Activated naive CD8-positive, alpha-beta T cell treated with anti-CD3 and anti-CD28 coated beads for 36 hours (primary cell): ENCODE measurements around the gene SLC9A7. TPM values are rescaled to one million over a fixed set of nuclear protein-coding genes. Genes with fewer than 3 reads are reported as not detected.

ENCODE experiments used
- DNase-seq: peaks from one replicate; pipeline ENCODE4 v3.0.0; 2021
- H3K27ac Mint-ChIP-seq: one replicate; pipeline ENCODE4 v1.8.0; 2022; ENCODE audit warnings: mild to moderate bottlenecking, moderate library complexity, mixed read lengths
- H3K27me3 Mint-ChIP-seq: one replicate; pipeline ENCODE4 v1.8.0; 2022; ENCODE audit warnings: mild to moderate bottlenecking, mixed read lengths
- H3K36me3 Mint-ChIP-seq: one replicate; pipeline ENCODE4 v1.8.0; 2021; ENCODE audit warnings: mild to moderate bottlenecking, mixed read lengths
- H3K4me1 Mint-ChIP-seq: one replicate; pipeline ENCODE4 v1.8.0; 2021; ENCODE audit warnings: mixed read lengths
- H3K4me3 Mint-ChIP-seq: one replicate; pipeline ENCODE4 v1.8.0; 2022; ENCODE audit warnings: mild to moderate bottlenecking, moderate library complexity, mixed read lengths
- H3K9me3 Mint-ChIP-seq: one replicate; pipeline ENCODE4 v1.8.0; 2022; ENCODE audit warnings: mixed read lengths
- total RNA-seq, 2 experiments: library from RNA; stranded (reverse); gene quantifications; one replicate each; pipeline ENCODE4 v1.2.3, GENCODE V29; 2021

SLC9A7 gene
- total RNA-seq, 2 experiments from 2014 or later = 11.5 to 12.4 TPM

DNA sequence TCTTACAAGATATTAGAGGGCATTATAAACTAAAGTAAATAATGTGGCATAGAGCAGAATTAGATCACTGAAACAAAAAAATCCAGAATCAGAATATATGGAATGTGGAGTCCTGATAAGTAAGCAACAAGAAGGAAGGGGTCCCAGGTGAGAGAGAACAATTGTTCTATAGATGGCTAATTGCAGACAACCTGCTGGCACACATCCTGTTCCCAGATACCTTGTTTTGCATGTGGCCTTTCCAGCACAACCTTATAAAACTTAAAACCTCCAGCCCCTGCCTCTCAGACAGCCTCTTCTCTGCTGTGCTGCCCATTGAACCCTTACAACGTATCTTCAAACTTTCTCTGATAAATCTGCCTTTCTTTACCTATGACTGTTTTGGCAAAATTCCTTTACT, 209.0 kb downstream of the SLC9A7 start:
- Mint-ChIP-seq H3K4me3 (no peak overlapping the region), H3K27me3 (no peaks in the 10 kb centered on the region), H3K4me1 (peaks cover 11% of the 10 kb centered on the region), H3K27ac (no peak overlapping the region), H3K36me3 (peaks cover 15% of the 10 kb centered on the region), H3K9me3 (no peaks in the 10 kb centered on the region)
- DNase-seq = no peak

Other genes with a start within 250 kb of the SLC9A7 start
- 1 to 10 TPM; 1.3 to 1.7 TPM for gene ZNF674, start 213.7 kb downstream of the SLC9A7 start, total RNA-seq
- gene CHST7, start 185.4 kb downstream of the SLC9A7 start, total RNA-seq = 1 to 10 TPM; 1.5 to 1.7 TPM
- gene RP2, start 77.9 kb upstream of the SLC9A7 start, total RNA-seq = 1 to 10 TPM; 6.5 to 6.6 TPM
- under 1 TPM; 0.54 to 0.85 TPM for gene JADE3, start 153.3 kb upstream of the SLC9A7 start, total RNA-seq